Right atrium auricular region (tissue), 2 donors: ENCODE results near the gene CD180. TPM values are rescaled to one million over a fixed set of nuclear protein-coding genes. Genes with fewer than 3 reads are reported as not detected.

Source experiments
- DNase-seq: peaks from one replicate; pipeline ENCODE4 v3.0.0-alpha.2; 2019; ENCODE audit warnings: low spot score
- H3K27ac ChIP-seq, 2 donors: fragments of 200-600 bp; sonication (generic); 1 replicate in 1 of 2; 2 replicates in 1 of 2; pipeline ENCODE4 v1.5.1; 2016 to 2019
- H3K27me3 ChIP-seq, 2 donors: fragments of 200-600 bp; sonication (generic); one replicate each; pipeline versions ENCODE4 v1.5.1 to v1.6.0; 2017 to 2019
- H3K36me3 ChIP-seq: fragments of 200-600 bp; sonication (generic); one replicate; pipeline ENCODE4 v1.5.1; 2016
- H3K4me1 ChIP-seq, 2 donors: fragments of 200-600 bp; sonication (generic); one replicate each; pipeline versions ENCODE4 v1.5.1 to v1.6.0; 2017 to 2019
- H3K4me3 ChIP-seq, 2 donors: fragments of 200-600 bp; sonication (generic); 1 replicate in 1 of 2; 2 replicates in 1 of 2; pipeline ENCODE4 v1.5.1; 2017 to 2019; ENCODE audit warnings: mild to moderate bottlenecking in 1 of 2, moderate library complexity in 1 of 2
- H3K9me3 ChIP-seq, 2 donors: fragments of 200-600 bp; sonication (generic); one replicate each; pipeline ENCODE4 v1.5.1; 2019
- CTCF ChIP-seq, 2 donors: fragments of 200-600 bp; sonication (generic); IDR thresholded peaks; one replicate each; pipeline ENCODE4 v1.5.1; 2019; ENCODE audit warnings: antibody characterized with exemption in 2 of 2
- total RNA-seq, 2 donors: library from RNA; depleted of rRNA; stranded (reverse); fragments of >200 nt; gene quantifications; one replicate each; pipeline ENCODE4 v1.1.0, GENCODE V29; 2016

Gene CD180
- total RNA-seq, 2 donors from 2014 or later = 0.26 to 1.2 TPM

DNA sequence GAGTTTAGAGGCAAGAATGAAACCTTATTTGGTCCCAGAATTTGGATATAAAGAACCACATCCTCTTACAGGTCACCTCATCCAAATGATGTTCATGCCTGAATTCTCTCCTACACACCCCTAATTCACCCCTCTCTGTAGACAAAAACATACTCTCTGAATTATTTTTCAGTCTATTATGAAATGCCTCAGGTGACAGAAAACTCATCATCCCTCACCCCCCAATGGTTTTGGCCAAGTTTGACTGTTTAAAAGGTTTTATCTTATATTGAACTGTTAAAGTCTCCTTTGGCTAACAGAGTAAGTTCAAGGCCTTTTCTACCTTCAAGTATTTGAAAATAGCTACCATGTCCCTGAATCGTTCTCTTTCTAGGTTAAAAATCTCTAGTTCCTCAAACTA lies 2.3 kb upstream of the CD180 start:
- Histone ChIP-seq H3K4me3 (no peak overlapping the region), H3K27me3 (no peaks in the 10 kb centered on the region), H3K9me3 (no peaks in the 10 kb centered on the region), H3K27ac (no peak overlapping the region), H3K36me3 (no peaks in the 10 kb centered on the region), H3K4me1 (peaks cover 0 to 3% of the 10 kb centered on the region in 2 donors)
- DNase-seq = no peak
- no peak for TF ChIP-seq CTCF (IDR thresholded peaks at IDR 0.05)

- Histone ChIP-seq H3K27ac (no peak overlapping the region), H3K27me3 (no peaks in the 10 kb centered on the region), H3K4me3 (no peak overlapping the region), H3K9me3 (no peaks in the 10 kb centered on the region), H3K36me3 (no peaks in the 10 kb centered on the region), H3K4me1 (no peaks in the 10 kb centered on the region)
- TF ChIP-seq CTCF (IDR thresholded peaks at IDR 0.05) = no peak
- DNase-seq = no peak
Observed at GRCh38 chr5:67197536-67197935, 937 bp upstream of the CD180 start.

GRCh38 chr5:67195406-67196275 lies 958 bp downstream of the CD180 start:
- H3K9me3 ChIP-seq = no peaks in the 10 kb centered on the region
- H3K27ac ChIP-seq = no peak overlapping the region
- H3K4me1 ChIP-seq = peaks cover 0 to 7% of the 10 kb centered on the region in 2 donors
- H3K36me3 ChIP-seq = no peaks in the 10 kb centered on the region
- no peak for DNase-seq
- no peaks in the 10 kb centered on the region for H3K27me3 ChIP-seq
- H3K4me3 ChIP-seq = no peak overlapping the region
- TF ChIP-seq CTCF (IDR thresholded peaks at IDR 0.05) = no peak

- H3K4me1 ChIP-seq = peaks cover 0 to 7% of the 10 kb centered on the region in 2 donors
- no peak for DNase-seq
- H3K9me3 ChIP-seq = no peaks in the 10 kb centered on the region
- no peaks in the 10 kb centered on the region for H3K36me3 ChIP-seq
- no peaks in the 10 kb centered on the region for H3K27me3 ChIP-seq
- H3K27ac ChIP-seq = no peak overlapping the region
- H3K4me3 ChIP-seq = no peak overlapping the region
- no peak for TF ChIP-seq CTCF (IDR thresholded peaks at IDR 0.05)
Observed at GRCh38 chr5:67194166-67194565, 2.4 kb downstream of the CD180 start.

DNA sequence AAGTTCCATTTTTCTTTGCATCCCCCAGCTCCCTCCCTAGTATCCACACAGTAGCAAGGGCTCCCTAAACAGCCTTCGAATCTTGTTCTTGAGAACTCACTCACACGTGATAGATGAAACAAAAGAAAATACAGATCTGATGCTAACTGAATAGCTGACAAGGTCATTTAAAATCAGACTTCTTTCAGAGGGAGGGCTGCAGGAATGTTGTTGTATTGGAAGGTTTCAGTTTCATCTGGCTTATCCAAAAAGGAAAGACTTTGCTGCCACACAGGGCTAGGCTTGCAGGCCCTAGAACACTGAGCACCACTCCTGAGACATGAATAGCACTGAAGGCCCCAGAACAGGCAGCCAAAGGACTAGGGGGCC lies 3.2 kb downstream of the CD180 start:
- H3K27ac ChIP-seq = no peak overlapping the region
- H3K4me1 ChIP-seq = peaks cover 0 to 7% of the 10 kb centered on the region in 2 donors
- DNase-seq = no peak
- H3K36me3 ChIP-seq = no peaks in the 10 kb centered on the region
- no peak overlapping the region for H3K4me3 ChIP-seq
- no peaks in the 10 kb centered on the region for H3K27me3 ChIP-seq
- TF ChIP-seq CTCF (IDR thresholded peaks at IDR 0.05) = no peak
- H3K9me3 ChIP-seq = no peaks in the 10 kb centered on the region
